ENCODE measurements around the gene FMNL2.

Gene FMNL2

DNA sequence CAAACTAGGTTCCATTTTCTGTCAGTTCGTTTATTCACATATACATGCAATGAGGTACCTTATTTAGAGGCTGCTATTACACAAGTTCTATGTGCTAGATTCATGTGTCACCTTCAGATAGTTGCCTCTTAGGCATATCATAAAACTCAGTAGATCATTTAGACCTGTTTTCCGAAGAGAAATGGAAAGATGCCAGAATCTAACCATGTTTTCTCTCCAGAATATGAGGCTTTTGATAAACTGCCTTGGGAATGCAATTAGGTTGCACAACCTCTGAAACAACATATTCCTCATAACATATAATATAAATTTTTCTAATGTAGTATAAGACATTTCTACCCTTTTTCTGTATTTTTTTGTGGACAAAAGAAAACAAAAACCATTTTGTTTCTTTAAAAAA lies 274.2 kb downstream of the FMNL2 start:
- Histone ChIP-seq H3K36me3 (ENCODE audit: control insufficient read depth, insufficient read depth, low read length) (peaks cover 27% of the 10 kb centered on the region), H3K4me1 (ENCODE audit: control insufficient read depth, insufficient read depth, low read length) (no peaks in the 10 kb centered on the region), H3K27ac (ENCODE audit: low read depth, low read length) (no peak overlapping the region), H3K9me3 (ENCODE audit: control insufficient read depth, insufficient read depth, low read length) (no peaks in the 10 kb centered on the region), H3K27me3 (ENCODE audit: control insufficient read depth, insufficient read depth, low read length) (no peaks in the 10 kb centered on the region), H3K4me3 (ENCODE audit: low read depth, low read length) (no peak overlapping the region), H3K9ac (ENCODE audit: low read depth, low read length) (no peak overlapping the region)

- no peak overlapping the region for H3K9ac ChIP-seq (ENCODE audit: low read depth, low read length)
- no peaks in the 10 kb centered on the region for H3K4me1 ChIP-seq (ENCODE audit: control insufficient read depth, insufficient read depth, low read length)
- H3K36me3 ChIP-seq (ENCODE audit: control insufficient read depth, insufficient read depth, low read length): peaks cover 29% of the 10 kb centered on the region
- no peaks in the 10 kb centered on the region for H3K27me3 ChIP-seq (ENCODE audit: control insufficient read depth, insufficient read depth, low read length)
- H3K9me3 ChIP-seq (ENCODE audit: control insufficient read depth, insufficient read depth, low read length): no peaks in the 10 kb centered on the region
- H3K4me3 ChIP-seq (ENCODE audit: low read depth, low read length): no peak overlapping the region
- no peak overlapping the region for H3K27ac ChIP-seq (ENCODE audit: low read depth, low read length)
Measured at GRCh38 chr2:152609699-152610098, 274.7 kb downstream of the FMNL2 start.

GRCh38 chr2:152611458-152612231 lies 276.7 kb downstream of the FMNL2 start:
- Histone ChIP-seq H3K27ac (ENCODE audit: low read depth, low read length) (no peak overlapping the region), H3K9ac (ENCODE audit: low read depth, low read length) (no peak overlapping the region), H3K36me3 (ENCODE audit: control insufficient read depth, insufficient read depth, low read length) (peaks cover 46% of the 10 kb centered on the region), H3K4me3 (ENCODE audit: low read depth, low read length) (no peak overlapping the region), H3K4me1 (ENCODE audit: control insufficient read depth, insufficient read depth, low read length) (no peaks in the 10 kb centered on the region), H3K9me3 (ENCODE audit: control insufficient read depth, insufficient read depth, low read length) (no peaks in the 10 kb centered on the region), H3K27me3 (ENCODE audit: control insufficient read depth, insufficient read depth, low read length) (no peaks in the 10 kb centered on the region)

DNA sequence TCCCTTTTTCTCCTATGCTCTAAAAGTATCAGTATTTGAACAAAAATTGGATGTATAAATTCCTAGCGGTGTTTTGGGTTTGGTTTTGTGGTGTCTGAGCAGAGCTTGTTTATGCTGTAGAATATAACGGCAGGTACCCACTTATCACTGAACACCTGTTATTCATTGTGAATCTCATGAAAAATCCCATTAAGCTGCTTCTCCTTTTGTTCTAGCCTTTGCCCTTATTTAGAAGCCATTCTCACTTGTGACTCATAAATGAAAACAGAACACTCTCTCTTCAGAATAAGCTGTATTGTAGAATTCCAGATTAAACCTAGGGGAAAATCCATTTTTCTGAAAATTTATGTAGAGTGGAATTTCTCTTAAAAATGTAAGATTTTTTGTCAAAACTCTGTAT lies 278.3 kb downstream of the FMNL2 start:
- no peak overlapping the region for H3K4me3 ChIP-seq (ENCODE audit: low read depth, low read length)
- no peak overlapping the region for H3K9ac ChIP-seq (ENCODE audit: low read depth, low read length)
- H3K27ac ChIP-seq (ENCODE audit: low read depth, low read length): no peak overlapping the region
- H3K9me3 ChIP-seq (ENCODE audit: control insufficient read depth, insufficient read depth, low read length): no peaks in the 10 kb centered on the region
- peaks cover 55% of the 10 kb centered on the region for H3K36me3 ChIP-seq (ENCODE audit: control insufficient read depth, insufficient read depth, low read length)
- H3K27me3 ChIP-seq (ENCODE audit: control insufficient read depth, insufficient read depth, low read length): no peaks in the 10 kb centered on the region
- no peaks in the 10 kb centered on the region for H3K4me1 ChIP-seq (ENCODE audit: control insufficient read depth, insufficient read depth, low read length)

DNA sequence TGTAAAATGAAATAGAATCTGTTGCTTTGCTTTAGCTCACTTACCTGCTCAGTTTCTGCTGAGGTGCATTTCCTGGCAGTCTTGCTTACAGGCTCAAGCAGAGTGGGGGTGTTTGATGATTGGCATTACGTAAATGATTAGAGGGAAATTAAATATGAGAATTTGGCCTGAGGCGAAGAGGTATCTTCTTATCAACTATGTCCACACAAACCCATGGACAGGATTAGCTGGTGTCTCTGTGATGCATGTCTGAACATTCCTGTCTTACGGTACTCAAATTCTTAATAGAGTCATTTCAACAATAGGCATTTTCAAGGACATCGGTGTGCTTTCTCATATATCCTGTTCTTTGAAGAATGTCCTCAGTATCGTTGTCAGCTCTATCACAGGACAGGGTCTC lies 280.2 kb downstream of the FMNL2 start:
- Histone ChIP-seq H3K4me1 (ENCODE audit: control insufficient read depth, insufficient read depth, low read length) (no peaks in the 10 kb centered on the region), H3K4me3 (ENCODE audit: low read depth, low read length) (no peak overlapping the region), H3K36me3 (ENCODE audit: control insufficient read depth, insufficient read depth, low read length) (peaks cover 66% of the 10 kb centered on the region), H3K27me3 (ENCODE audit: control insufficient read depth, insufficient read depth, low read length) (no peaks in the 10 kb centered on the region), H3K27ac (ENCODE audit: low read depth, low read length) (no peak overlapping the region), H3K9ac (ENCODE audit: low read depth, low read length) (no peak overlapping the region), H3K9me3 (ENCODE audit: control insufficient read depth, insufficient read depth, low read length) (no peaks in the 10 kb centered on the region)

- H3K9me3 ChIP-seq (ENCODE audit: control insufficient read depth, insufficient read depth, low read length): no peaks in the 10 kb centered on the region
- no peaks in the 10 kb centered on the region for H3K4me1 ChIP-seq (ENCODE audit: control insufficient read depth, insufficient read depth, low read length)
- no peak overlapping the region for H3K4me3 ChIP-seq (ENCODE audit: low read depth, low read length)
- no peak overlapping the region for H3K9ac ChIP-seq (ENCODE audit: low read depth, low read length)
- H3K36me3 ChIP-seq (ENCODE audit: control insufficient read depth, insufficient read depth, low read length): peaks cover 81% of the 10 kb centered on the region
- H3K27me3 ChIP-seq (ENCODE audit: control insufficient read depth, insufficient read depth, low read length): no peaks in the 10 kb centered on the region
- no peak overlapping the region for H3K27ac ChIP-seq (ENCODE audit: low read depth, low read length)
Measured at GRCh38 chr2:152617456-152618192, 282.6 kb downstream of the FMNL2 start.

DNA sequence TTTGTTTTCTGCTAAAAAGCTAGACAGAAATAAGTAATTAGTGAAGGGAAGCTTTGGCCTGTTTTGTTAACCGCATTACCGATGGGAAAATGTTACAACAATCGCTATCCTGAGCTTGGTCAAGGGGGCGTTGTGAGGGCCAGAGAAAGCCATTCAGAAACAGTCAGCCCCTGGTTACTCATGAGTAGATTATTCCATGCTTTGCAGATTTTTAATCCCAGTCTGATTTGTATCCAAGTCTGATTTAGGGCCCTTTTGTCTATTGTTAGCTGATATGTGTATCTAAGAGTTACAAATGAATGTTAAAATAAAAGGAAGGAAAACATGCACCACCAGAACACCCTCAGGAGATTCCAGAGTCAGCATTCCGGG lies 283.2 kb downstream of the FMNL2 start:
- H3K9me3 ChIP-seq (ENCODE audit: control insufficient read depth, insufficient read depth, low read length): no peaks in the 10 kb centered on the region
- no peak overlapping the region for H3K4me3 ChIP-seq (ENCODE audit: low read depth, low read length)
- H3K4me1 ChIP-seq (ENCODE audit: control insufficient read depth, insufficient read depth, low read length): no peaks in the 10 kb centered on the region
- H3K36me3 ChIP-seq (ENCODE audit: control insufficient read depth, insufficient read depth, low read length): peaks cover 81% of the 10 kb centered on the region
- no peak overlapping the region for H3K9ac ChIP-seq (ENCODE audit: low read depth, low read length)
- no peaks in the 10 kb centered on the region for H3K27me3 ChIP-seq (ENCODE audit: control insufficient read depth, insufficient read depth, low read length)
- no peak overlapping the region for H3K27ac ChIP-seq (ENCODE audit: low read depth, low read length)

DNA sequence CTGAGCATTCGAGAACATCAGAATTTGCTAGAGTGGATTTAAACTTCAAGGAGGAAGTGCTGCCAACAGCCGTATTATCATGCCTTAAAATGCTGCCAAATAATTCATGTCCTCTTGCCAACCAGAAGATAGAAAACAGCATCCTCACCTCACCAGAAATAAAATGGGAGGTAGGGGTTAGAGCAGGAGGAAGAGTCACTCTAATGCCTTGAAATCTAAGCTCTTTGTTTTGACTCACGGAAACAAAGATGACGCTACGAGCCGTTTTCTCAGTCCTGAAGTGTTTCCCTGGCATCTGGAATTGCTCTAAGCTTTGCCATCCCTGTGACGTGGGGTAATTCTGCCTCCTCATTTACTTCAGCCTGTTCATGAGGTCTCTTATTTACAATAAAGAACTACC lies 285.2 kb downstream of the FMNL2 start:
- Histone ChIP-seq H3K4me1 (ENCODE audit: control insufficient read depth, insufficient read depth, low read length) (no peaks in the 10 kb centered on the region), H3K9me3 (ENCODE audit: control insufficient read depth, insufficient read depth, low read length) (no peaks in the 10 kb centered on the region), H3K9ac (ENCODE audit: low read depth, low read length) (no peak overlapping the region), H3K4me3 (ENCODE audit: low read depth, low read length) (no peak overlapping the region), H3K27ac (ENCODE audit: low read depth, low read length) (no peak overlapping the region), H3K36me3 (ENCODE audit: control insufficient read depth, insufficient read depth, low read length) (peaks cover 76% of the 10 kb centered on the region), H3K27me3 (ENCODE audit: control insufficient read depth, insufficient read depth, low read length) (no peaks in the 10 kb centered on the region)

- Histone ChIP-seq H3K27me3 (ENCODE audit: control insufficient read depth, insufficient read depth, low read length) (no peaks in the 10 kb centered on the region), H3K9ac (ENCODE audit: low read depth, low read length) (no peak overlapping the region), H3K27ac (ENCODE audit: low read depth, low read length) (no peak overlapping the region), H3K4me1 (ENCODE audit: control insufficient read depth, insufficient read depth, low read length) (no peaks in the 10 kb centered on the region), H3K36me3 (ENCODE audit: control insufficient read depth, insufficient read depth, low read length) (peaks cover 72% of the 10 kb centered on the region), H3K4me3 (ENCODE audit: low read depth, low read length) (no peak overlapping the region), H3K9me3 (ENCODE audit: control insufficient read depth, insufficient read depth, low read length) (no peaks in the 10 kb centered on the region)
Measured at GRCh38 chr2:152620985-152621384, 286.0 kb downstream of the FMNL2 start.

- Histone ChIP-seq H3K9ac (ENCODE audit: low read depth, low read length) (no peak overlapping the region), H3K36me3 (ENCODE audit: control insufficient read depth, insufficient read depth, low read length) (peaks cover 71% of the 10 kb centered on the region), H3K4me1 (ENCODE audit: control insufficient read depth, insufficient read depth, low read length) (no peaks in the 10 kb centered on the region), H3K27ac (ENCODE audit: low read depth, low read length) (no peak overlapping the region), H3K27me3 (ENCODE audit: control insufficient read depth, insufficient read depth, low read length) (no peaks in the 10 kb centered on the region), H3K9me3 (ENCODE audit: control insufficient read depth, insufficient read depth, low read length) (no peaks in the 10 kb centered on the region), H3K4me3 (ENCODE audit: low read depth, low read length) (no peak overlapping the region)
Measured at GRCh38 chr2:152622219-152622618, 287.2 kb downstream of the FMNL2 start.

- peaks cover 66% of the 10 kb centered on the region for H3K36me3 ChIP-seq (ENCODE audit: control insufficient read depth, insufficient read depth, low read length)
- no peaks in the 10 kb centered on the region for H3K4me1 ChIP-seq (ENCODE audit: control insufficient read depth, insufficient read depth, low read length)
- no peak overlapping the region for H3K4me3 ChIP-seq (ENCODE audit: low read depth, low read length)
- H3K9me3 ChIP-seq (ENCODE audit: control insufficient read depth, insufficient read depth, low read length): no peaks in the 10 kb centered on the region
- no peak overlapping the region for H3K27ac ChIP-seq (ENCODE audit: low read depth, low read length)
- H3K9ac ChIP-seq (ENCODE audit: low read depth, low read length): no peak overlapping the region
- no peaks in the 10 kb centered on the region for H3K27me3 ChIP-seq (ENCODE audit: control insufficient read depth, insufficient read depth, low read length)
Measured at GRCh38 chr2:152623076-152623740, 288.2 kb downstream of the FMNL2 start.
